RKO (cell line): ENCODE measurements around the gene GRM8.
A peak's percentile ranks its signal among the peaks of the same experiment; 100 is the strongest.

Source experiments
- DNase-seq: peaks from one replicate; pipeline ENCODE4 v3.0.0-alpha.2; 2016; ENCODE audit warnings: low spot score

GRM8 gene

DNA sequence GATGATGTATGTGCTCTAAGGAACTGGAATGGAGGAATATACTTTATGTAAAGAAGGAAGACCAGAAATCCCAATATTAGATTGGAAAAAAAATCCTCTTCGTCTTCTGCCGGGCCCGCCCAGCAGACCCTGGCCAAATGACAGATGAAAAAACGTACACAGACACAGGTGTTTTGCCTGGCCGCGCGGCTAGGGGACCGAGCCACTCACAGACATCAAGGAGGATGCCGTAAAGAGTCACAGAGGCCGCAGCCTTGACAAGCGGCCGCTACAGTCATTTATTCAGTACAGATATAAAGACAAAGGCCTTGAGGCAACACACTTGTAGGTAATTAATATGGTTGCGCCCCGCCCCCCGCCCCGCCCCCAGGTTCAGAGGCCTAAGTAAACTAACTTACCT, 594.1 kb downstream of the GRM8 start:
- no peak for DNase-seq

DNA sequence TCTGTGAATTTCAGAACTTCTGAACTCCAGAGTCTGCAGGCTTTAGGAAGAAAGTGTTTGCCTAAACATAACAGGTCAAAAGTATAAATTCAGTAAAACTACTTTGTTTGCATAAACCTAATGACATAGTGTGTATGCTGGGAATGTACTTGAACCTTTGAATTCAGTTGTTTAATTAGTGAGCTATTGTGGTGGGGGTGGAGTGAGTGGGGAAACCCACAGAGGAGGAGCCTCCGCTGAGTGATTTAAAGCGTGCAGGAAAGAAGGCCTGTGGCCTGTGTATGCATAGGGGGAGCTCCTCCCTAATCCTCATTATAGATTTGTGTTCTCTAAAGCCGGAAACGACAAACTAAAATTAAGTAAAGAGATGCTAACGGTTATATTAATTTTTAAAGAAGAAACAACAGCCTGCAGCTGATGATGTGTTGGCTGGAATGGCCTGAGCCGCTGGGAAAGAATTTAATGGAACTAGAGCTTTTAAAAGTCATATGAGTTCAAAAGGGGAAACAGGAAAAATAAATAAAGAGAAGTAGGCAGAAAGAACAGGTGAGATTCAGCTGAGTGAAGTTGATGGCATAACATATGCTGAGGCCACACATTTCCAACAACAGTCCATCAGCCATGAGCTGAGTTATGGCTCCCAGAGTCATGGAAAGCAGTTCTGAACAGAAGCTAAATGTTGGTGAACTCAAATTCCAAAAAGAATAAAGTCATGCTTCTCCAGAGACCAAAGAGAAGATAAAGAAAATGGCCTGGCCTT, 595.0 kb downstream of the GRM8 start:
- DNase-seq = no peak

DNA sequence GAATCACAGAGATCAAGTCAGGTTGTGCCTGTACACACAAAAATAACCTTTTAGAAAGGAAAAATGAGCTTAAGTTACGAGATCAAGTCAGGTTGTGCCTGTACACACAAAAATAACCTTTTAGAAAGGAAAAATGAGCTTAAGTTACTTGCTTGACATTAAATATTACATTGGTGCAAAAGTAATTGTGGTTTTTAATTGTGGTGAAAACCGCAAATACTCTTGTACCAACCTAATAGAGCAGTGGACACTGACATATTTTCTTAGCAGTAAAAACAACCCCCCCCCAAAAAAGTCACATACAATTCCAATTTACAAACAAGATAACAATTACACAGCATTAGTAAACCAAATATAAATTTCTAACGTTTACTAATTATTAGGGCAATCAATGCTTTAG, 595.6 kb downstream of the GRM8 start:
- no peak for DNase-seq

DNA sequence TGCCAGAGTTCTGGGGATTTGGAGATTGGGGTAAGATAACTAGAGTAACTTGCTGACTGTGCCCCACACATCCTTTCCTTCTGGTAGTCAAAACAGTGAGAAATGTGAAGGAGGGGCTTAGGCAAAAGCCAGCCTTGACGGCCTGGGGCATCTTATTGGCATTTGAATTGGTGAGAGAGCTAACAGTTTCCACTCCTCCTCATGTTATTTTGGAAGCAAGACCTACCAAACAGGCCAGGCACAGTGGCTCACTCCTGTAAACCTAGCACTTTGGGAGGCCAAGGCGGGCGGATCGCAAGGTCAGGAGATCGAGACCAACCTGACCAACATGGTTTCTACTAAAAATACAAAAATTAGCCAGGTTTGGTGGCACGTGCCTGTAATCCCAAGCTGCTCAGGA, 596.6 kb downstream of the GRM8 start:
- no peak for DNase-seq

DNA sequence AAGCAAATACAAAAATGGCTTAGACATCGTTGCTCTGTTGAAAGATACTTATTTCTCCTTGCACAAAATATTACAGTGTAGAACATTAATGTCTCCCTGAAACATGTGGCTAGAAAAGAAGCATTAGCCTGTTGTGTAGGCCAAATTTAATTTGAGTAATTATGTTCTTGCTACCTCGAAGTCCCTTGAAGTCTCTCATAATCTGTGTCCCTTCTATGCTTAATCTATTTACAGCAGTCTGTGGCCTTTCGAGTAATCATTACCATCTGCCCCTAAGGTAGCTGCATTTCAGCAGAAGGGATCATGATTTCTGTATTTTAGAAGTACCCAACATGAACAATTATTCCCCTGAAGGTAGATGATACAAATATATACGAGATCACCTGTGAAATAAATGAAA, 615.2 kb downstream of the GRM8 start:
- no peak for DNase-seq

DNA sequence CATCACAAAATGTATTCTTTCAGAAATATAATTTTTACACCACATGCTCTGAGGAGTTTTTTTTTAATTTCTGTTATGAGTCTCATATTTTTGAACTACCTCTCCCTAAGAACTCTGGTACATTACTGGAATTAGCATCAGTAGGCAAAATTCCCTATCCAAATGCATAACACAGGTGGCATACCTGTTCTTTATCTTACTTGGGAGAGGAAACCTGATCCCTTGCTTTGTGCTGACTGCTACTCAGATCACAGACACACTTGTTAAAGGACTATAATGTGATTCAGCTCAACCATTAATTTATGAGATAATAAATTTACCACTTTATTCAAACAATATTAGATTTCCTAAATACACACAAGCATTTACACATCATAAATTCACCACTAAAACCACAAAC, 617.2 kb downstream of the GRM8 start:
- no peak for DNase-seq

DNA sequence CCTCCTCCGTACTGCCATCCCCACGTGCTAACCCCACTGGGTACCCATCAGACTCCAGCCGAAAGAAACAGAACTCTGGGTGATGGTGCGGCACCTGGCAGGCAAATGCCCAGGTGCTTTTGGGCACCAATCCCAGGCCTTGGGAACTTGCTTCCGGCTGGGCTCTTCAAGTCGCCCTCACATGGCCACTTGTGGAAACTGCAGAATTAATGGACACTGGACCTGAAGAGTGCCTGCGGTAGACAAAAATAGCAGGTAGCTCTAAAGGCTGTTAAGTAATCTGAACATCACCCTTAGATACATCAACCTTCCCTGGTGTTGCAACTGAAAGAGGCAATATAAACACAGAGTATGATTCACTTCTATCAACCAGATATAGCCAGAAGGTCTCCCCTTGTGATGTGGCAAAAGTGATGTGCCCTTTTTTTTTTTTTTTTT, 644.4 kb downstream of the GRM8 start:
- DNase-seq = peak; percentile 46

DNA sequence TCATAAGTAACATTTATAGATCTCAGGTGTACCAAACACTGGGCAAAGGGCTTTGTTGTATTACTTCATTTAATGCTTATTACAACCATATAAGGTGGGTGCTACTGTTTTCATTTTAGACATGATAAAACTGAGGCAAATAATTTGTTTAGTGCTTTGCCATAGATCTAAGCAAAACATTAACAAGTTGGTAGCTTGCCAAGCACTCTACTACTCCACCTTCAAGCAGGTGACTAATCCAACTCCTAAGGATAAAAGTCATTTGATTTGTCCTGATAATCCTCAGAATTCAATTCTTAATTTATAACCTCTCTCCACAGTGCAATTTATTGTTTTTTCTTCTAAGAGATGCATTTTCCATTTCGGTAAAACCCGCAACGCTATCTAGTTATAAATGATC, 646.4 kb downstream of the GRM8 start:
- no peak for DNase-seq

DNA sequence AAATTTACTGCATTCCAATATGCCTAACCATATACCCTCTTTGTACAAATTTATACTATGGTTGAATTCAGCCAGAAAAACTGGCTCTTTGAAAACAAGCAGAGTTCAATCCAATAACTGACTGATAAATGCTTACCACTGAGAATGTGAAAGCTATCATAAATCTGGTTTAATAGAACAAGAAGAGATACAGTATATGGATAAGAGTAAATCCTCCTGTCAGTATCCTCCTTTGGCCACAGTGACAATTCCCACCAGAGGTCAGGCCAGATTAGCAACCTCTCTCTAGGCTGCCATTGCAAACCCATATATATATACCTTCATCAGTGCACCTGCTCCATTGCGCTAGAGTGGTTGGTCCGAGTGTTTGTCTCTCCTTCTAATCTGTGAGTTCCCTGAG, 647.2 kb downstream of the GRM8 start:
- DNase-seq = no peak

DNA sequence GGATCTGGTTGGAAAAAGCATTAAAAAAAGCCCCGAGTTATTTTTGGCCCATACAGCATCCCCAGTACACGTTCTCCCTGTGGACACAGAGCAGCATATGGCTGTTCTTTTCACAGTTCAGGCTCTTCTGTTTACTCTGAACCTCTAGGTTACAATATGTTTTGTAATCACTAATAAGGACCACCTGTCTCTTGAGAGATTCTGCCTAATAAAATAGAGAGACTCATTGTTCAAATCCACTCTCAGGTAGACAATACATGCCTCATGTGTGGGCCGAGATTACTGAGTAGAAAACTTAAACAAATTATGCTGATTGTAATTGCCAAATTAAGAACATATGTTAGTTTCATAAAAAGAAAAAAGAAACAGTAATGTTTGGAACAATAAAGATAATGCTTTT, 647.7 kb downstream of the GRM8 start:
- no peak for DNase-seq

DNA sequence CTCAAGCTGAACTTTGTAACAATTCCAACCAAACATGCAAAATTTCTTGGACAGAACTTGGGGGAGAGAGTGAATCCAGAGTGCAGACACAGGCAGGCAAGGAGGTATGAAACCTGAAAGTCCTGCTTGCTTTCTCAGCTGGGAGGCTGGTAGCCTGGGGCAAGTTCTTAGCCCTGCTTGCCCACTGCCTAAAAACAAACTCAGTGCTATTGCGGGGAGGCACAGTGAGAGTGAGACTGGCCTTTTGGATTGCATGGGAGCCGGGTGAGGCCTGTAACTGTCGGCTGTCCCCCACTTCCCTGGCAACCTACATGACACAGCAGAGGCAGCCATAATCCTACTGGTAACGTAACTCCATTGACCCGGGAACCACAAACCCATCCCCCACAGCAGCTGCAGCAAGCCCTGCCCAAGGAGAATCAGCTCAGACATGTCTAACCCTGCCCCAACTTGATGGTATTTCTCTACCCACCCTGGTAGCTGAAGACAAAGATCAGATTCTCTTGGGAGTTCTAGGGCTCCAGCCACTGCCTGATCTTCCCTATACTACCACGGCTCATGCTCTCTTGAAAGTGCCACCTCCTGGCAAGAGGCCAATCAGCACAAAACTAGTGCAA, 663.6 kb downstream of the GRM8 start:
- DNase-seq = no peak

DNA sequence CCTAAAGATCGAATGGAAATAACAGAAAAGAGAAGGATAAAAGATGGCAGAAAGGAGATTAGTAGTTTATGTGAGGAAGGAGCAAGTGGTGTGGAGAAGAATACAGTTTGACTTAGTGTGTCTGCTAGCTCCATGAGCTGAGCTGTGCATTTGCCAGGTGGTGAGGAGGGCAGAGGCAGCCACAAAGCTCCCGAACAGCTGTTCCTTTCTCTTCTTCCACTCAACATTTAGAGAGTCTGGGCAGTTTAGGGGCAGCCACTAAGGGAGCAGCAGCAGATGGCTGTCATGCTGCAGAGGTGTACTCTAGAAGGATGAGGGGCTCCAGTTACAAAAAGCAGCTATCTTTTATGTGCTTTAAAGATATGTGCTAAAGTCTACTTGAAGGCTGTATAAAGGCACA, 674.4 kb downstream of the GRM8 start:
- DNase-seq = no peak

DNA sequence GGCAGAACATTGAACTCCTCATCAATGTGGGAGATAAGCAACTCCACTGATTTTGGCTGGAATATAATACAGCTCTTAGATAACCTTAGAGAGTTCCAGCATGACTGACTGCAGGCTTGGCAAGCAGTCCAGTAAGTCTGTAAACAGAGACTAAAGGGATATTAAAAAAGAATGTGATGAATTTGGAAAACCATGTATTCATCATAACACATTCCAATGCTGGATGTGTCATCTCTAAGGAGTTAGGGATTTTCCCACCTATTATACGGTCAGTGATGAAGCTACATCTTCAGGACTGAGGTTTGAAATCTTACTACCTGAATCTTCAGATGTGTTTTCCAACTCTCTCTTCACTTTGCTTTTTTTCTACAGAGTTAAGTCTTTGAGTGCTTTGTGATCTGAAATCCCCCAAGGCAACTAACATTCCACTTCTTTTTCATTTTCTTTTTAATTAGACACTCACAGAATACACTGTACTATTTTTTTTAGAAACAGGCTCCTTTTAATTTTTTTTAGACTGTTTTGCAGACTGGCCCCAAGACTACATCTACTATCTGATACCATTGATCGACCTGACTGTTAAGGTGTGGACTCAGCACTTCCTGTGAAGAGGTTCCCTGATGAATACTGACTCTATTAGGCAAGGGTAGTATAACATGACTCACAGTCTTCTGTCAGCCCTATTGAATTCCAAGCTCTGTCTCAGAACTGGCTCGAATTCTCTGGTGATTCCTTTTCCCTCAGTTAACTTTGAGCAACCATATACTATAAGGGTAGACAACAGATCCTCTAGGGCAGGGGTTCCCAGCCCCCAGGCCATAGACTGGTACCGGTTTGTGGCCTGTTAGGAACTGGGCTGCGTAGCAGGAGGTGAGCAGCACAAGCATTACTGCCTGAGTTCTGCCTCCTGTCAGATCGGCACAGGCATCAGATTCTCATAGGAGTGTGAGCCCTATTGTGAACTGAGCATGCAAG, 678.2 kb downstream of the GRM8 start:
- peak; percentile 71 for DNase-seq

DNA sequence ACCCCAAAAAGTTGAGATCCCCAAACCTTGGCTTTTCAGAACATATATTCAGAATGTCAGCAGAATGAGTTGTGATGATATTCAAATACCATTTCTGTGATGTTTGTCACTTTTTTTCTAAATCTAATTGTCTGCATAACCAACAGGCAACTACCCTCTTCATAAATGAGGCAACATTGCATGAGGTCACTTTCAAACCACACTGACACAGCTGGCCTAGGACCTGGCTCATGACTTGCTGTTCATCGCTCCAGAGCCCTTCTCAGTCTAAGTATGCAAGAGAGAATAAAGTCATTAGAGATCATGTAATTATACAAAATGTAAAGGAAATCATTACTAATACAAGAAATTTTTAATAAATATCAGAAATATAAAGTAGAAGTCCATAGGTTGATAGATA, 681.9 kb downstream of the GRM8 start:
- DNase-seq = no peak

DNA sequence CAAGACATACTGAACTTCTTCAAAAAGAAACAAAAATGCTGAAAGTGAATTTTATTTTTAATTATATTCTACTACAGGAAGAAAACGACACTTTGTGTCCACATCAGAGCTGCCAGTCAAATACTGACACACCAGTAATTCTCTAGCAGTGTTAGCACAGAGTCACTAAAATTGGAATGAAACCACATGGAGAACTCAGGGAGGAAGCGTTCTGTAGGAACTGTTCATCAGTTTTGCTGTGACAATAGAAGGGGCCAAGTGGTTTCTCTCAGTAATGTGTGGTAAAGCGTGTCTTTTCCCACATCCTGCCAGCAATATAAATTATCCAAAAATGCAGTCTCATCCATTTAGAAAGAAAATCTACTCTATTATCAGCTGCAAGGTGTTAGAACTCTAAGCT, 683.3 kb downstream of the GRM8 start:
- no peak for DNase-seq

DNA sequence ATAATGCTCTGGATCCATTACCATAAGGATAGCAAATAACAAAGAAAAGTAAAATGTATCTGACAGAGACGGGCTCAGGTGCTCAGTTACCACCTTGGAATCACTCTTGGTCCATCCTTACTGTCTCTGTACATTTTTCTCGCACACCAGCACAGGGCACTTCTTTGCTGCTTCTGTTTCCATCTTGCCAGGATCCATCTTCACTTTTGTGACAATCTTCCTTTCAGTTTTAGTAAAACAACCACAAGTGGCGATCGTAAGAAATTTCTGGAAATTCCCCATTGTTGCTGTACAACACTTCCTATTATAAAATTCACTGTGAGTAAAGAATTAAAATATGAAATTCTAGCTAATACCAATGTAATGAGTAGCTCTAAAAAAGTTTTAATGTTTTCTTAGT, 695.5 kb downstream of the GRM8 start:
- DNase-seq = no peak

DNA sequence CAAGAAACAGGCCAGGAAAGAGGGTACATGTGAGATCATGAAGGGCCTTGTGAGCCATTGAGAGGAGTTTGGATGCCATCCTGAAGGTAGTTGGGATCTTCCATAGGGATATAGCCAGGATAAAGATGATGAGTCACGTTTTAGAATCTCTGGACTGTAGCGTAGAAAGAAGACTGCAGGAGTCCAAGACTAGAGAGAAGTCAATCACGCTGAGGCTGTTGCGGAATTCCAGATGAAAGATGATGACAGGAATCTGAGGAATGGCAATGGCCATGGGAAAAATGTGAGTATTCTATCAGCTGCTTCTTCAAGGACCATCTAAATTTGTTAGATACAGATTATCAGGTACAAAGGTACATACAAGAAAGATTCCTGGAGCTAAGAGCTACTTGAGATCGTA, 711.3 kb downstream of the GRM8 start:
- DNase-seq = no peak

DNA sequence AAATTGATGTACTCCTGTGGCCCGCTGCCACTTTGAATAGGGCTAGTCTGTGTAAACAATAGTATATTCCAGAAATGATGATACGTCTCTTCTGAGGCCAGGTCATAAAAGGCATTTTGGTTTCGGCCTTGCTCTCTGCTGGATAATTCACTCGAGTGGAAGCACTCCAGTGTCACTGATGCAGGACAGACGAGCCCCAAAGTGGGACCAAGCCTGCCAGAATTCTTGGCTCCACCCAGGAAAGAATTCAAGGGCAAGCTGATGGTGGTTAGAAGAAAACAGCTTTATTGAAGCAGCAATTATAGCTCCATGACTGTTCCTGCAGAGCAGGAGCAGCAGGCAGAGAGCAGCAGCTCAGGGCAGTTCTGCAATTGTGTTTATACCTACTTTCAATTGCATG, 717.6 kb downstream of the GRM8 start:
- DNase-seq = no peak

DNA sequence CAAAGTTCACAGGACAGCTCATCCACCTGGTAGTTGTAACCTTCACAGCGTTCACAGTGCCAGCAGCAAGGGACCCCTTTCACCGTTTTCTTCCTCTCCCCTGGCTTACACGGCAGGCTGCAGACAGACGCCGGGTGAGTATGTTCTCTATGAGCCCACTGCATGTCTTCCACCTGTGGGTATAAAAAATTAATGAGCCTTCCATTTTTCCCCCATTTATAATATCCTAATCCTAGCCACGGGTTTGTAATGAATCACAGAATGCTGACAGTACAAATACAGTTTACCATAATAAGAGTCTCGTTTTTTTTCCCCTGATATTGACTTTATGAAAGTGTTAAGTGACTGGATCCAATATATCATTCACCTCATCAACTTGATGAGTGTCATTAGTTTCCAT, 719.0 kb downstream of the GRM8 start:
- no peak for DNase-seq

DNA sequence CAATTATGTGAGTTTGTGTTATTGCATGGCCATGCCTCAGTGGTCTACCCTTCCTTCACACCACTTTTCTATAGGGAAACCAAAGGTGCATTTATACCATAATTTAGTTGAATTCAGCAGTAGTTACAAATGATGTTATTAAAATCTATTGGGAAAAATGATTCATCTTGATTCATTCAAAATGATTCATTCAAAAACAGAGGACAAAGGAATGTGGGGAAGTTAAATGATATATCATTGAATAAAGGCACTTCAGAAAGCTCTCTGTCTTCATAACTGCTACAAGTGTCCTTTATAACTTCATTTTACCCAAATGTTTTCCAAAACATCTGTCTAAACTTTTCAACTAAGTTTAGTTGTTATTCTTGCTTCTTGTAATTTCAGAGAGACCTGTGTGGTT, 722.9 kb downstream of the GRM8 start:
- DNase-seq = peak; percentile 47

DNA sequence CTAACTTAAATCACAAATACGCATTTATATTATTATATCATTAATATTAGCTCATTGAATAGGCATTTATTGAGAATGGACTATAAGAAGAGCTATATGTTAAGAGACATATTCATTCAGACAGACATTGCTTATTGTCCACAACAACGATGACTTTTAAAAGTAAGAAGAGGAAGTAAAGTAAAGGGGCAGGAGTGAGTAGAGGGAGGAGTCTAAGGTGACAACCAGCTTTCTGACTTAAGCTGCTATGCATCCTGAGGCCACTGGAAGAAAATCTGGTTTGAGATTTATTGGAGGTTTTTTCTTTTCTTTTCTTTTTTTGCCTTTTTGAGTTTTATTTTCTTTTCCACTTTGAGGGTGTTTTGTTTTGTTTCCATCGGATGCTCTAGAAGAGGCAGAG, 723.5 kb downstream of the GRM8 start:
- DNase-seq = no peak

DNA sequence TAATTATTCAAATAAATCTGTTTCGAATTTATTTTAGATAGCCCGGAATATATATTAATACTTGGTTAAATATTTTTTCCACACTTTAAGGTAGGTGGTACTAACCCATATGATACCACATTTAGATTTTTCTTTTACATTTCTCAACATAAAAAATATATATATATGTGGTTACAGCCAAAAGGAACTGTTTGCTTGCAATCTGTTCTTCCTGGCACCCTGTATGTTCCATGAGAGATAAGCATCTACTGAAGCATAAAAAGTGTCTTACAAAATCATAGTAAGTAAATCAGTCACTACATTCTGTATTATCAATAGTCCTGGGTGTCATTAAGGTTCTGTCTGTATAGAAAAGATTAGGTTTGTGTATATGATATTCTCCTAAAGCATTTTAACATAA, 726.8 kb downstream of the GRM8 start:
- DNase-seq = no peak

DNA sequence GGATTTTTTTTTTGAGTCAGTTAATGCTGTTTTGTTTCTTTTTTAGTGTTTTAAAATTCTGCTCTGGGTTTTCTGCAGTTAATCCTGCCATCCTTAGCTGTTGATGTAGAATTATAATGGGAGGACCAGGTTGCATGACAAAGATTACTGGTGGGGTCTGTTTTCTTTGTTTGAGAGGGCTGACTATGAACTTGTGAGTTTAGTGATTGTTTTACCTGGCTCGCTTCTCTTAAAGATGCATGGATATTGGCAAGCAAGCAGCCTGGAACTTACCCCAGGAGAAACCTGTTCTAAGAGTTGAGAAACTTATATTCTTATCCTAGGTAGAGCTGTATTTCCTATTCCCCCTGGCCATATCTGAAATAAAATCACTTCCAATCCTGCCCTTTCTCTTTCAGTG, 727.8 kb downstream of the GRM8 start:
- DNase-seq = no peak
